ENCODE data around the gene RPL31.
"Not testable (repeated sequence)": the region's sequence is repeated elsewhere in the genome, so short reads cannot be mapped to it uniquely, and the experiment has no call there.

RPL31 gene

DNA sequence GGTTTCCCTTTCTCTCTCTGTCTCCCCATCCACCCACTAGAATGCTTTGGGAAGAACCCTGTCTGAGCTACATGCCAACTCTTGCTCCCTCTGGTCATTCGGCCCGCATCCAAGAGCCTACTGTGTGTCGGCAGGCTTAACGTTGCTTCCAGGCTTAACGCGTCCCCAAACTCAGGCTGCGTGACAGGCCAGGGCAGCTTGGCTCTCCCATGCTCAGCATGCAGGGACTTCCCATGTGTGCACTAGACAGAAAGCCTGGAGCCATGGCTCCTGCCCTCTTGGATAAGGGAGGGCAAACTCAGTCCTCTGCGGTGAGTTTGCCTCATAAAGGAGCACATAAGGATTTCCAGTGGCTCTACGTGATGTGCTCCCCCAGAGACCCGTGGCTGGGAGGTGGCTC, 43.2 kb downstream of the RPL31 start:
- Histone ChIP-seq H3K27ac (ENCODE audit: low read depth, low read length, severe bottlenecking) (no peak overlapping the region), H3K4me1 (ENCODE audit: control insufficient read depth, insufficient read depth, low read length, poor library complexity, severe bottlenecking) (no peaks in the 10 kb centered on the region), H3K9me3 (ENCODE audit: control insufficient read depth, low read length) (no peaks in the 10 kb centered on the region), H3K36me3 (ENCODE audit: control insufficient read depth, insufficient read depth, low read length) (peaks cover 2% of the 10 kb centered on the region), H3K4me3 (ENCODE audit: extremely low read depth, insufficient read depth, low read length, poor library complexity, severe bottlenecking) (no peak overlapping the region)
- 98 to 100% methylated on average over 10 of the region's 10 CpGs for WGBS, 2 experiments (ENCODE audit: insufficient coverage in 2 of 2)

GRCh38 chr2:101047075-101047766, 45.1 kb downstream of the RPL31 start:
- H3K36me3 ChIP-seq (ENCODE audit: control insufficient read depth, insufficient read depth, low read length) = peaks cover 2% of the 10 kb centered on the region
- WGBS, 2 experiments (ENCODE audit: insufficient coverage in 2 of 2) = 90 to 93% methylated on average over 8 to 9 of the region's 12 CpGs
- no peak overlapping the region for H3K27ac ChIP-seq (ENCODE audit: low read depth, low read length, severe bottlenecking)
- no peaks in the 10 kb centered on the region for H3K4me1 ChIP-seq (ENCODE audit: control insufficient read depth, insufficient read depth, low read length, poor library complexity, severe bottlenecking)
- no peak overlapping the region for H3K4me3 ChIP-seq (ENCODE audit: extremely low read depth, insufficient read depth, low read length, poor library complexity, severe bottlenecking)
- H3K9me3 ChIP-seq (ENCODE audit: control insufficient read depth, low read length) = no peaks in the 10 kb centered on the region

GRCh38 chr2:101047774-101048173, 45.7 kb downstream of the RPL31 start:
- Histone ChIP-seq H3K4me3 (ENCODE audit: extremely low read depth, insufficient read depth, low read length, poor library complexity, severe bottlenecking) (no peak overlapping the region), H3K9me3 (ENCODE audit: control insufficient read depth, low read length) (no peaks in the 10 kb centered on the region)
- 95 to 96% methylated on average over 5 to 6 of the region's 6 CpGs for WGBS, 2 experiments (ENCODE audit: insufficient coverage in 2 of 2)

DNA sequence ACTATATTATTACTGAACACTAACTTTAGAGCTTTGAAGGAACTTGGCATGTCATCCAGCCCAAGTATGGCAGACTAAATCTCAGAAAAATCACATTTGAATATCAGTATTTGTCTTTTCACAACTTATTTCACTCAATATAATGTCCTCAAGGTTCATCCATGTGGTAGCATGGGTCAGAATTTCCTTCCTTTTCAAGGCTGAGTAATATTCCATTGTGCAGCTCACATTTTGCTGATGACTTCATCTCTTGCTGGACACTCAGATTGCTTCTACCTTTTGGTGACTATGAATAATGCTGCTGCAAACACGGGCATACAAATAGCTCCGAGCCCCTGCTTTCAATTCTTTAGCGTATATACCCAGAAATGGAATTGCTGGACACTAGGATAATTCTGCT, 46.7 kb downstream of the RPL31 start:
- H3K36me3 ChIP-seq (ENCODE audit: control insufficient read depth, insufficient read depth, low read length) = peaks cover 2% of the 10 kb centered on the region
- no peak overlapping the region for H3K27ac ChIP-seq (ENCODE audit: low read depth, low read length, severe bottlenecking)
- no peak overlapping the region for H3K4me3 ChIP-seq (ENCODE audit: extremely low read depth, insufficient read depth, low read length, poor library complexity, severe bottlenecking)
- H3K4me1 ChIP-seq (ENCODE audit: control insufficient read depth, insufficient read depth, low read length, poor library complexity, severe bottlenecking) = no peaks in the 10 kb centered on the region
- no CpG with 5 or more reads among the region's 3 CpGs for WGBS, 2 experiments (ENCODE audit: insufficient coverage in 2 of 2)
- no peaks in the 10 kb centered on the region for H3K9me3 ChIP-seq (ENCODE audit: control insufficient read depth, low read length)

More at GRCh38 chr2:101047774-101048173, 45.7 kb downstream of the RPL31 start:
- H3K4me1 ChIP-seq (ENCODE audit: control insufficient read depth, insufficient read depth, low read length, poor library complexity, severe bottlenecking) = no peaks in the 10 kb centered on the region
- peaks cover 2% of the 10 kb centered on the region for H3K36me3 ChIP-seq (ENCODE audit: control insufficient read depth, insufficient read depth, low read length)
- no peak overlapping the region for H3K27ac ChIP-seq (ENCODE audit: low read depth, low read length, severe bottlenecking)

DNA sequence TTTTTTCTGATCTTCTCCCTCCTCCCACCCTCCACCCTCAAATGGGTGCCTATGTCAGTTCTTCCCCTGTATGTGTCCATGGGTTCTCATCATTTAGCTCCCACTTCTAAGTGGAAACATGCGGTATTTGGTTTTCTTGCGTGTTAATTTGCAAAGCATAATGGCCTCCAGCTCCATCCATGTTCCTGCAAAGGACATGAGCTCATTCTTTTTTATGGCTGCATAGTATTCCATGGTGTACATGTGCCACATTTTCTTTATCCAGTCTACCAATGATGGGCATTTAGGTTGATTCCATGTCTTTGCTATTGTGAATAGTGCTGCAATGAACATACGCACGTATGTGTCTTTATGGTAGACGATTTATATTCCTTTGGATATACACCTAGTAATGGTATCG, 48.8 kb downstream of the RPL31 start:
- H3K4me1 ChIP-seq (ENCODE audit: control insufficient read depth, insufficient read depth, low read length, poor library complexity, severe bottlenecking); H3K27ac ChIP-seq (ENCODE audit: low read depth, low read length, severe bottlenecking); H3K4me3 ChIP-seq (ENCODE audit: extremely low read depth, insufficient read depth, low read length, poor library complexity, severe bottlenecking); H3K36me3 ChIP-seq (ENCODE audit: control insufficient read depth, insufficient read depth, low read length); H3K9me3 ChIP-seq (ENCODE audit: control insufficient read depth, low read length): not testable (repeated sequence)
- 93 to 95% methylated on average over 3 to 4 of the region's 6 CpGs for WGBS, 2 experiments (ENCODE audit: insufficient coverage in 2 of 2)

GRCh38 chr2:101052147-101052546, 50.1 kb downstream of the RPL31 start:
- no peaks in the 10 kb centered on the region for H3K9me3 ChIP-seq (ENCODE audit: control insufficient read depth, low read length)
- no peak overlapping the region for H3K27ac ChIP-seq (ENCODE audit: low read depth, low read length, severe bottlenecking)
- no peak overlapping the region for H3K4me3 ChIP-seq (ENCODE audit: extremely low read depth, insufficient read depth, low read length, poor library complexity, severe bottlenecking)
- H3K36me3 ChIP-seq (ENCODE audit: control insufficient read depth, insufficient read depth, low read length) = peaks cover 2% of the 10 kb centered on the region
- 90 to 96% methylated on average over 2 to 5 of the region's 5 CpGs for WGBS, 2 experiments (ENCODE audit: insufficient coverage in 2 of 2)
- H3K4me1 ChIP-seq (ENCODE audit: control insufficient read depth, insufficient read depth, low read length, poor library complexity, severe bottlenecking) = no peaks in the 10 kb centered on the region

DNA sequence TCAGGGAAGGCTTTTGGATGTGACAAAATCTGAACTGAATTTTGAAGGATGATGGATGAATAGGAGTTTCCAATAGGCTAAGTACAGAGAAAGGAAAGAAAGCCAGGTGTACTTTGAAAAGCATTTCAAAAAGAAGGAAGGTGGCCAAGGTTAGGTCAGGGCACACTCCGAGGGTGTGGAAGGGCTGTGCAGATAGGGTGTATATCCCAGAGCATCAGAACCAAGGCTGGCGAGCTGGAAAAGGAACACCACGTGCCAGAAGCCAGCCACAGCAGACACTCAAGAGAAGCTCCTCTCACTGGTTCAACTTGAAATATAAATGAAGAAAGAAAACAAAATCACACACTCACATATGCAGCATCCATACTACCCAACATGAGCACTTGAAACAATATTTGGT, 51.0 kb downstream of the RPL31 start:
- Histone ChIP-seq H3K4me3 (ENCODE audit: extremely low read depth, insufficient read depth, low read length, poor library complexity, severe bottlenecking) (no peak overlapping the region), H3K36me3 (ENCODE audit: control insufficient read depth, insufficient read depth, low read length) (peaks cover 2% of the 10 kb centered on the region), H3K4me1 (ENCODE audit: control insufficient read depth, insufficient read depth, low read length, poor library complexity, severe bottlenecking) (no peaks in the 10 kb centered on the region), H3K9me3 (ENCODE audit: control insufficient read depth, low read length) (no peaks in the 10 kb centered on the region), H3K27ac (ENCODE audit: low read depth, low read length, severe bottlenecking) (no peak overlapping the region)
- 89 to 100% methylated on average over 1 of the region's 3 CpGs for WGBS, 2 experiments (ENCODE audit: insufficient coverage in 2 of 2)
